Measurements from ENCODE around the gene CACNA2D4. TPM values are rescaled to one million over a fixed set of nuclear protein-coding genes. Genes with fewer than 3 reads are reported as not detected.

Gene CACNA2D4
- total RNA-seq, 1 experiment from 2014 or later, result 1.7 TPM

GRCh38 chr12:1820191-1820895 is 98.1 kb downstream of the CACNA2D4 start, which contains the start of gene LRTM2:
Gene LRTM2 (plus strand): TSS chr12:1820565. CDS start chr12:1828149, 7,584 bp downstream.
- H3K4me2 ChIP-seq (ENCODE audit: low read length), result no peak within 1 kb of the TSS
- H3K4me3 ChIP-seq (replicated peaks in 1 of 2; ENCODE audit: low read depth in 1 of 2, low read length in 2 of 2), result no peak within 1 kb of the TSS
- no peaks in the 10 kb centered on the region for H3K9me2 ChIP-seq (ENCODE audit: insufficient read depth)
- no peaks in the 10 kb centered on the region for H3K9me3 ChIP-seq (ENCODE audit: control insufficient read depth in 1 of 2, insufficient read depth in 1 of 2, low read depth in 1 of 2, low read length in 2 of 2)
- CTCF ChIA-PET, result no interaction called here
- no peaks in the 10 kb centered on the region for H3K79me2 ChIP-seq (ENCODE audit: insufficient read depth, low read length)
- no peaks in the 10 kb centered on the region for H3K4me1 ChIP-seq (ENCODE audit: control insufficient read depth in 1 of 2, insufficient read depth in 2 of 2, low read length in 2 of 2)
- H3K27me3 ChIP-seq (ENCODE audit: insufficient read depth, low read length), result peaks cover 6% of the 10 kb centered on the region; the same call in 1 of the 2 replicates
- no peak within 1 kb of the TSS for H3K9ac ChIP-seq (ENCODE audit: low read length)
- no peak within 1 kb of the TSS for H3K27ac ChIP-seq (ENCODE audit: low read depth, low read length)
- no peaks in the 10 kb centered on the region for H3K36me3 ChIP-seq (ENCODE audit: control insufficient read depth in 1 of 2, insufficient read depth in 2 of 2, low read length in 2 of 2)
- DNase-seq (ENCODE audit: low read depth, low spot score) (no peak), ATAC-seq (no peak)
- BruUV-seq (replicated peaks), result no TSS peak
- H4K20me1 ChIP-seq (ENCODE audit: insufficient read depth), result no peaks in the 10 kb centered on the region
- POLR2A ChIA-PET, result no interaction called here
- no peak within 1 kb of the TSS for H2AFZ ChIP-seq (ENCODE audit: low read depth, low read length, poor library complexity, severe bottlenecking)
- intact Hi-C loops (cut with micrococcal nuclease), result no loop called here
- TF ChIP-seq SP1 (IDR thresholded peaks at IDR 0.05; ENCODE audit: low read depth) (no peak), CTCF (IDR thresholded peaks at IDR 0.05 in 2 of 3, conservative IDR thresholded peaks at IDR 0.05 in 1 of 3; ENCODE audit: borderline replicate concordance in 1 of 3, insufficient read depth in 1 of 3, low read depth in 2 of 3, low read length in 2 of 3) (no peak), REST (IDR thresholded peaks at IDR 0.05; ENCODE audit: low read depth) (no peak), TCF7L2 (IDR thresholded peaks at IDR 0.05; ENCODE audit: borderline replicate concordance, extremely low read depth, insufficient read depth, insufficient read length) (no peak), EZH2 (IDR thresholded peaks at IDR 0.05) (no peak), MAX (IDR thresholded peaks at IDR 0.05) (no peak), ZNF274 (IDR thresholded peaks at IDR 0.05; ENCODE audit: low read depth, low read length) (no peak)
- RAD21 ChIA-PET (ENCODE audit: low non-redundant PET in 1 of 2, low total read pairs in 2 of 2, uncharacterized antibody in 2 of 2, unreplicated experiment in 2 of 2), result no interaction called here
